Omental fat pad (tissue), 4 donors: Measurements from ENCODE around the gene RBM44. TPM values are rescaled to one million over a fixed set of nuclear protein-coding genes. Genes with fewer than 3 reads are reported as not detected.

Experiments used
- ATAC-seq: fragments of 150-250 bp; one replicate; pipeline ENCODE4 v1.9.1; 2016; ENCODE audit warnings: mild to moderate bottlenecking, moderate library complexity; ENCODE audit not compliant: low FRiP score
- DNase-seq: peaks from one replicate; pipeline ENCODE4 v3.0.0-alpha.2; 2019; ENCODE audit warnings: low spot score
- CTCF ChIP-seq, 3 donors: fragments of 450-650 bp; IDR thresholded peaks; one replicate each; pipeline ENCODE4 v1.5.1; 2016 to 2017; ENCODE audit warnings: antibody characterized with exemption in 3 of 3, mild to moderate bottlenecking in 3 of 3, moderate library complexity in 2 of 3
- total RNA-seq, 4 donors: library from RNA; depleted of rRNA; stranded (reverse); fragments of >200 nt; gene quantifications; one replicate each; pipeline ENCODE4 v1.1.0, GENCODE V29; 2016

RBM44 gene
- total RNA-seq, 4 donors from 2014 or later: 1.1 to 2.6 (median 1.5) TPM

- TF ChIP-seq CTCF (IDR thresholded peaks at IDR 0.05): no peak
- no peak for DNase-seq
- no peak for ATAC-seq
These were observed 59.2 kb downstream of the RBM44 start for GRCh38 chr2:237857791-237858190.

DNA sequence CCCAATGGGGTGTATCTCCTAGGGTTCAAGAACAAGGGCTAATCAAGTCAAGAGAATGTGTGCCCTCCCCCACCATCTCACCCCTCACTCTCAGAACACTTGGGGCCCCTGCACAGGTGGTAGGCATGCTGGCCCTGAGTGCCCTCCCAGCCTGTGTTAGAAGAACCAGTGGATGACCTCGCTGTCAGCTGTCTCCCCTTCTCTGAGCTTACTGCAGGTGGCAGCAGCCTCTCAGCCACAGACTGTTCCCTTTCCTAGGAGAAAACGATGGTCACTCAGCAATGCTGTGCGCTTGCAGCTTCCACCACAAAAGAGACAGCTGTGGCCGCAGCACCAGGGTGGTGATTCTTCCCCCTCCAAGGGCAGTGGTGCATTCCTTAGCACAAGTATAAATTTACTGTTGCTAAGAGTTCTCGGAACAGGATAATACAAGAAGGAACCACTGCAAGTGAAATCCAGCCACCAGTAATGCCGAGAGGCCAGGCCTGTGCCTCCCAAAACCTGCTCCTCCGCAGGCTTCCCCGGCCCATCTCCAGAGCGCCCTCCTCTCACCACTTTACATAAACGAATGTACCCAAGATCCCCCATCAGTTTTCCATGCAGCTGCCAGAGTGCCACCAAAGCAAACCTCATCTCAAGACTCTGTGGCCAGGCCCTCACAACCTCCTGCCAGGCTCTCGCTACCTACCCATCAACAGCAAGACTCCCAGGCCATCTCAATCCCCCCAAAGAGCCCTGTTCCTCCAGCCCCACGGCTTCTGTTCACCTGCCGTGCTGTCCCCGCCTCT is 59.9 kb downstream of the RBM44 start:
- TF ChIP-seq CTCF (IDR thresholded peaks at IDR 0.05): peak in 1 of 3 donors; percentile 60
- peak; percentile 60 for ATAC-seq
- DNase-seq: no peak

DNA sequence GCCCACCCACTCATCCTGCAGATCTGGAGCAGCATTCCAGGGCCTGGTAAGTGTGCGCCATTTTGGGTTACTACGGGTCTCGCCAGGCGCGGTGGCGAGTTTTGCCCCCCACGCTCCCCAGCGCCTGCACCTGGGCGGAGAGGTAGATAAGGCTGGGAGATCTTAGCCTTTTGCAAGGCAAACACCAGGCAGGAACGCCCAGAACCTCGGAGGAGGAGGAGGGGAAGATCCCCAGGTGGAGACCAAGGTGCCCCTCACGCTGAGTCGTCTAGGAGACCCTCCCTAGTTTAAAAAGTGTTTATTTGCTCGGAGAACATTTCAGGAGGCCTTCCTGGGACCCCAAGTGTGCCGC is 60.5 kb downstream of the RBM44 start:
- no peak for TF ChIP-seq CTCF (IDR thresholded peaks at IDR 0.05)
- ATAC-seq: no peak
- no peak for DNase-seq

DNA sequence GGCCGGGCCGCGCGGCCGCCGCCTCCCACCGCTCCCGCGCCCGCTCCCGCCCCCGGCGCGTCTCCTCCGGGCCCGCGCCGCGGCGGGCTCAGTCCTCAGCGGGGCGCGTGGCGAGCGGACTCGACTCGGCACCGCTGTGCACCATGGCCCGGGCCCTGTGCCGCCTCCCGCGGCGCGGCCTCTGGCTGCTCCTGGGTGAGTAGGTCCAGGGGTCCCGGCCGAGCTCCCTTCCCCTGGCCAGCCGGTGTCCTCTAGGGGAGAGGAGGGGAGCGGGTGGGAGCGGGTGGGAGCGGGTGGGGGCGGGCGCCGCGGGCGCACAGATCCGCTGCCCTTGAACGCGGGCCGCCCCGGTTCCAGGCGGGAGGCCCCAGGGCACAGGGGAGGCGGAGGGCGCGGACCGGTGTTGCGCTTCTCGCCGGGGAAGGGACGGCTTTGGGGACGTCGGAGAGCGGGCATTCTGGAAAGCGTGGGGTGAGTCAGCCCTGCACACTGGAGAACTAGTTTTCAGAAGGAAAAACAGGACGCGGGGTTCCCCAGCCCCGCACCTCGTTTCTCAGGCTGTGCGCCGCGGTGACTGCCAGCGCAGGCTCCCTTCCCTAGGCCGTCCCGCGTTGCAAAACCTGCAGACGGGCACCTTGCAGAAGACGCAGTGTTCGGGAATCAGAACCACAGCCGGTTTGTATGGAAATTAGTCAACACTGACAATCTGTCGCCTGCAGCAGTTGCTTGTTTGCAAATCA is 61.1 kb downstream of the RBM44 start, which contains the start of gene RAMP1:
RAMP1 (plus strand) TSS at position 91 of the 740 bp plus-strand sequence; CDS start at position 144, 53 bp downstream.
- ATAC-seq: peak; percentile 10
- DNase-seq: no peak
- no peak for TF ChIP-seq CTCF (IDR thresholded peaks at IDR 0.05)

DNA sequence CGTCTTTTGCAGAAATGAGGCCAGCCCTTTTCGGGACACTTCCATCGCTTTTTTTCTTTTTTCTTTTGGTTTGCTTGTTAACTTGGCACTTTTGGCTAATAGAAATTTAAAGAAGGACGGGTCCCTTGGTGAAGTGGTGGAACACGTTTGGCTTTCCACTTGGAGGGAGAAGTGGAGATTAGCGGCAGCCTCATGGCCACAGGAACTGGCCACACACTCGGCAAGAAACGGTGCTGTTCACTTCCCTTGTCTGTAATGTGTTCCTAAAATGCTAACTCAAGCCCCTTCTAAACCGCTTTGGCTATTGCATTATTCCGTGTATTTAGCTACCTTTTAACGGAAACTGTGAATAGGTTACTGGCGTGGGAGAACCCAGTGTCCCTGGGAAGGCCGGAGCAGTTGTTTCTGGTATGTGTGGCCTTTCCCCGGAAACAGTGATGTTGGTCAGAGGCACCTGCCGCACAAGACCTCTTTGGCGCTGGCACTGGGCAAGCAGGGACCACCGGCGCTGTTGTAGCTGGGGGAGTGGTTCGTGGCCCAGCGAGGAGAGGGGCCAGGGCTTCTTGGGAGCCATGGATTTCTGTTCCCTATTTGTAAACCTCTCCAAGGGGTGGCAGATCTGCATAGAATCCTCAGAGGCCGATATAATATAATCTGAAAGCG is 61.8 kb downstream of the RBM44 start:
- DNase-seq: no peak
- TF ChIP-seq CTCF (IDR thresholded peaks at IDR 0.05): no peak

GRCh38 chr2:237861875-237862527 is 63.4 kb downstream of the RBM44 start:
- TF ChIP-seq CTCF (IDR thresholded peaks at IDR 0.05): no peak
- no peak for DNase-seq
- ATAC-seq: no peak

More for the DNA sequence above, 61.8 kb downstream of the RBM44 start:
- no peak for ATAC-seq
